Fibroblast of skin of left quadriceps (primary cell): ENCODE measurements around the gene CEP112.

Source experiments
- DNase-seq, 2 experiments: peaks; one replicate each; pipeline ENCODE4 v3.0.0-alpha.2; 2013; ENCODE audit warnings: low read depth in 2 of 2

CEP112 gene

GRCh38 chr17:66211047-66211810, 19.3 kb upstream of the CEP112 start:
- DNase-seq, result no peak

GRCh38 chr17:66210208-66210574, 18.3 kb upstream of the CEP112 start:
- no peak for DNase-seq

GRCh38 chr17:66207936-66208335, 16.0 kb upstream of the CEP112 start:
- no peak for DNase-seq

GRCh38 chr17:66203274-66204015, 11.5 kb upstream of the CEP112 start:
- DNase-seq, result no peak

GRCh38 chr17:66200685-66201092, 8.8 kb upstream of the CEP112 start:
- DNase-seq, result peak; percentile 61 to 67

- no peak for DNase-seq
Observed at GRCh38 chr17:66198242-66198641, 6.3 kb upstream of the CEP112 start.

- DNase-seq, result no peak
Observed at GRCh38 chr17:66192378-66192687, 400 bp upstream of the CEP112 start.

- no peak for DNase-seq
Observed at GRCh38 chr17:66190738-66191592, 968 bp downstream of the CEP112 start.

GRCh38 chr17:66187718-66188117, 4.2 kb downstream of the CEP112 start:
- DNase-seq, result no peak

GRCh38 chr17:66185862-66186261, 6.1 kb downstream of the CEP112 start:
- no peak for DNase-seq

GRCh38 chr17:66184392-66184791, 7.5 kb downstream of the CEP112 start:
- DNase-seq, result no peak

- DNase-seq, result no peak
Observed at GRCh38 chr17:66183529-66183928, 8.4 kb downstream of the CEP112 start.

- DNase-seq, result no peak
Observed at GRCh38 chr17:66178642-66179041, 13.3 kb downstream of the CEP112 start.

- no peak for DNase-seq
Observed at GRCh38 chr17:66177048-66177447, 14.9 kb downstream of the CEP112 start.

GRCh38 chr17:66175892-66176291, 16.0 kb downstream of the CEP112 start:
- DNase-seq, result no peak

- no peak for DNase-seq
Observed at GRCh38 chr17:66172691-66173223, 19.2 kb downstream of the CEP112 start.

- no peak for DNase-seq
Observed at GRCh38 chr17:66172144-66172543, 19.8 kb downstream of the CEP112 start.

GRCh38 chr17:66171692-66172091, 20.2 kb downstream of the CEP112 start:
- DNase-seq, result no peak

- no peak for DNase-seq
Observed at GRCh38 chr17:66171172-66171571, 20.8 kb downstream of the CEP112 start.

- DNase-seq, result no peak
Observed at GRCh38 chr17:66169839-66170238, 22.1 kb downstream of the CEP112 start.

GRCh38 chr17:66167189-66167815, 24.6 kb downstream of the CEP112 start:
- no peak for DNase-seq
